MCF 10A (cell line): ENCODE results near the gene DOLK. TPM values are rescaled to one million over a fixed set of nuclear protein-coding genes. Genes with fewer than 3 reads are reported as not detected.

Source experiments
- BruUV-seq: library from RNA; stranded (reverse); fragments of 400-500 nt; replicated peaks from 2 replicates; lab custom pipeline; 2021; lab: Mats Ljungman, UMichigan
- CTCF ChIA-PET: fragments of 300-600 bp; sonication (Branson Sonifier 250); formaldehyde crosslinking; extraction: SDS; loops from one replicate; lab custom pipeline; 2021; ENCODE audit warnings: antibody characterized with exemption, inconsistent platforms; lab: Yijun Ruan, JAX
- POLR2A ChIA-PET: fragments of 300-600, 350-650 bp; sonication (Branson Sonifier 250); formaldehyde crosslinking; extraction: SDS; loops from one replicate; lab custom pipeline; 2020; ENCODE audit warnings: antibody characterized with exemption, inconsistent platforms; lab: Yijun Ruan, JAX
- DNase-seq: peaks from one replicate; pipeline ENCODE4 v3.0.0-alpha.2; 2018; ENCODE audit not compliant: unreplicated experiment
- H3K27ac Mint-ChIP-seq: one replicate; pipeline ENCODE4 v1.8.0; 2022; ENCODE audit warnings: mild to moderate bottlenecking, low read depth, mixed read lengths; ENCODE audit not compliant: unreplicated experiment
- H3K27me3 Mint-ChIP-seq: one replicate; pipeline ENCODE4 v1.8.0; 2022; ENCODE audit warnings: mixed read lengths; ENCODE audit not compliant: insufficient read depth, unreplicated experiment
- H3K36me3 Mint-ChIP-seq: one replicate; pipeline ENCODE4 v1.8.0; 2022; ENCODE audit warnings: mild to moderate bottlenecking, moderate library complexity, mixed read lengths; ENCODE audit not compliant: insufficient read depth, unreplicated experiment
- H3K4me1 Mint-ChIP-seq: one replicate; pipeline ENCODE4 v1.8.0; 2022; ENCODE audit warnings: mixed read lengths; ENCODE audit not compliant: insufficient read depth, unreplicated experiment
- H3K4me3 Mint-ChIP-seq: one replicate; pipeline ENCODE4 v1.8.0; 2022; ENCODE audit warnings: mild to moderate bottlenecking, moderate library complexity, mixed read lengths; ENCODE audit not compliant: unreplicated experiment
- H3K9me3 Mint-ChIP-seq: one replicate; pipeline ENCODE4 v1.8.0; 2022; ENCODE audit warnings: mixed read lengths; ENCODE audit not compliant: unreplicated experiment
- intact Hi-C: fragments of 100-400 bp; cut with micrococcal nuclease; formaldehyde crosslinking; loops from 2 replicates; pipeline ENCODE4 v1.14.1; 2022
- total RNA-seq: library from RNA; stranded (reverse); gene quantifications from 2 replicates; pipeline ENCODE4 v1.2.3, GENCODE V29; 2022
- TF ChIP-seq, protein P1 (sequence below): fragments of 200-600 bp; IDR thresholded peaks from one replicate; pipeline ENCODE4 v1.8.0; 2022; ENCODE audit warnings: antibody characterized with exemption, mild to moderate bottlenecking; ENCODE audit not compliant: unreplicated experiment

Gene DOLK
- total RNA-seq, 1 experiment from 2014 or later = 12.0 TPM

DNA sequence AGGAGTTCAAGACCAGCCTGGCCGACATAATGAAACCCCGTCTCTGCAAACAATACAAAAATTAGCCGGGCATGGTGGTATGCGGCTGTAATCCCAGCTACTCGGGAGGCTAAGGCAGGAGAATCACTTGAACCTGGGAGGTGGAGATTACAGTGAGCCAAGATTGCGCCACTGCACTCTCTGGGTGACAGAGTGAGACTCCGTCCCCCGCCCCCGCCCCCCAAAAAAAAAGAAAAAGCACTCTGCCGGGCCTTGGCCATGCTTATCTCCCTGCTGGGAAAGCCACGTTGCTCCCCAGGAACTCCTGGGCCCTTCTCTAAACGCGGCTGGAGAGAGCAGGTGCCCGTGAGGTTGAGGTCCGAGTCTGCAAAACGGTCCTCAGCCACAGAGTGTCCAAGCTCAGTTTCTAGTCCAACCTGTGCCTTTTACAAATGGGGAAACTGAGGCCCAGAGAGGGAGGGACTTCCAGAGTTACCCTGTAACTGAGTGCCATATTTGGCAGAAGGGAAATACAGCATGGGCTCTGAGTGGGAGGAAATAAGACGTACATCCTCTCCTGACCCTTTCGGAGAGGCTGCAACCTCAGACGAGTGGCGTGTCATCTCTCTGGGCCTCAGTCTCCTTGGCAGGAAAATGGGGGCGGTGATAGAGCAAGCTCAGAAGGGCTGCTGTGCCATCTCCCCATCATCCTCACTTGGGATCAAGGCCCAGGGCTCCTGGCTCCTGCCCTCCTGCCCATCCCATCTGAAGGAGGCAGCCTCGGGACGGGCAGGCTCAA lies 33.2 kb downstream of the DOLK start:
- ChIA-PET POLR2A (interaction anchor here (0.6 kb wide), 1 partner anchor 32 kb away, joined by 3 read pairs; the partner anchor contains the start of genes KYAT1 and LRRC8A), CTCF (interaction anchor here (1.1 to 1.4 kb wide), 2 partner anchors 14 to 62 kb away, joined by 3 to 4 read pairs; no protein-coding TSS in a partner anchor)
- Mint-ChIP-seq H3K27me3 (no peaks in the 10 kb centered on the region), H3K36me3 (peaks cover 45% of the 10 kb centered on the region), H3K27ac (peak overlapping the region; percentile 85), H3K4me3 (no peak overlapping the region), H3K9me3 (no peaks in the 10 kb centered on the region), H3K4me1 (peaks cover 39% of the 10 kb centered on the region)
- intact Hi-C loops = no loop called here
- TF ChIP-seq, protein P1, sequence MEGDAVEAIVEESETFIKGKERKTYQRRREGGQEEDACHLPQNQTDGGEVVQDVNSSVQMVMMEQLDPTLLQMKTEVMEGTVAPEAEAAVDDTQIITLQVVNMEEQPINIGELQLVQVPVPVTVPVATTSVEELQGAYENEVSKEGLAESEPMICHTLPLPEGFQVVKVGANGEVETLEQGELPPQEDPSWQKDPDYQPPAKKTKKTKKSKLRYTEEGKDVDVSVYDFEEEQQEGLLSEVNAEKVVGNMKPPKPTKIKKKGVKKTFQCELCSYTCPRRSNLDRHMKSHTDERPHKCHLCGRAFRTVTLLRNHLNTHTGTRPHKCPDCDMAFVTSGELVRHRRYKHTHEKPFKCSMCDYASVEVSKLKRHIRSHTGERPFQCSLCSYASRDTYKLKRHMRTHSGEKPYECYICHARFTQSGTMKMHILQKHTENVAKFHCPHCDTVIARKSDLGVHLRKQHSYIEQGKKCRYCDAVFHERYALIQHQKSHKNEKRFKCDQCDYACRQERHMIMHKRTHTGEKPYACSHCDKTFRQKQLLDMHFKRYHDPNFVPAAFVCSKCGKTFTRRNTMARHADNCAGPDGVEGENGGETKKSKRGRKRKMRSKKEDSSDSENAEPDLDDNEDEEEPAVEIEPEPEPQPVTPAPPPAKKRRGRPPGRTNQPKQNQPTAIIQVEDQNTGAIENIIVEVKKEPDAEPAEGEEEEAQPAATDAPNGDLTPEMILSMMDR = no peak
- no peak for DNase-seq
- no TSS peak for BruUV-seq

DNA sequence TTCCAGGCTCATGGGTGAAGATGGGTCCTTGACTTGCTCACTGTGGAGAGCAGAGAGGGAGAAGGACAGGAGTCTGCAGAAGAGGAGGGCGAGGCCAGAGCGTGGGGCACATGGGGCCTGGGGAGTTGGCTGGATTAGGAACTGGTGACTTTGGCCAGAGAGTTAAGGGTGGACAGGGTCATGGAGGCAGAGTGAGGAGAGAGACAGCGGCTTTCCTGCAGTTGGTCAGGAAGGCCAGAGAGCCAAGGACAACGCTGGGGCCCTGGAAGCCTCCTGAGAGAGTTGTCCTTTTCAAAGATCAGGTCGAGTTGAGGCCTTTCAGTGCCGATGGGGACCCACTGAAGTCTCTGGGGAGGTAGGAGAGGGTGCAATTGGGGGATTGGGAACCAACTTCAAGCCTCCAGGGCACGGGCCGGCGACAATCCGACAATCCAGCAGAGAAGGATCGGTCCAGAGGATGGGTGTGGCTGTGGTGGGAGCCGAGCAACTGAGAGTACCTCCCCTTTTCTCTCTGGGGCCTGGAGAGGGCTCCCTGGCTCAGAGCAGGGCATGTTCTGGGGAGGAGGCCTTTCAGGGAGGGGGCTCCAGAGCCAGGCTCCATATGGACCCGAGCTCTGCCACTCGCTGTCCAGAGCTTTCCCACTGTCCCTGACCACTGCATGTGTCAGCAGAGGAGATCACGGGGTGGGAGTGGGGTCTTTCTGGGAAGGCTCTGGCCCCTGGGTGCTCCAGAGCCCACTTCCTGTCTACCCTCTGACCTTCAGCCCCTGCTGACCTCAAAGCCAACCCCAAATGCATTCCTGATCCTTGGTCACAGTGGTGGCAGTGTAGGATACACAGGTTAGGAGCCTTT lies 34.1 kb downstream of the DOLK start:
- Mint-ChIP-seq H3K27ac (peak overlapping the region; percentile 85), H3K4me1 (peaks cover 35% of the 10 kb centered on the region), H3K27me3 (no peaks in the 10 kb centered on the region), H3K4me3 (peak overlapping the region; percentile 22), H3K36me3 (peaks cover 51% of the 10 kb centered on the region), H3K9me3 (no peaks in the 10 kb centered on the region)
- intact Hi-C loops = no loop called here
- ChIA-PET POLR2A (interaction anchor here (0.7 to 1.1 kb wide), 6 partner anchors 11 to 229 kb away, joined by 3 to 7 read pairs (median 3); partner anchors contain the start of genes KYAT1 and LRRC8A), CTCF (interaction anchor here (1.6 to 1.9 kb wide), 2 partner anchors 11 to 14 kb away, joined by 5 to 8 read pairs; no protein-coding TSS in a partner anchor)
- DNase-seq = no peak
- TF ChIP-seq, protein P1 = no peak
- no TSS peak for BruUV-seq

DNA sequence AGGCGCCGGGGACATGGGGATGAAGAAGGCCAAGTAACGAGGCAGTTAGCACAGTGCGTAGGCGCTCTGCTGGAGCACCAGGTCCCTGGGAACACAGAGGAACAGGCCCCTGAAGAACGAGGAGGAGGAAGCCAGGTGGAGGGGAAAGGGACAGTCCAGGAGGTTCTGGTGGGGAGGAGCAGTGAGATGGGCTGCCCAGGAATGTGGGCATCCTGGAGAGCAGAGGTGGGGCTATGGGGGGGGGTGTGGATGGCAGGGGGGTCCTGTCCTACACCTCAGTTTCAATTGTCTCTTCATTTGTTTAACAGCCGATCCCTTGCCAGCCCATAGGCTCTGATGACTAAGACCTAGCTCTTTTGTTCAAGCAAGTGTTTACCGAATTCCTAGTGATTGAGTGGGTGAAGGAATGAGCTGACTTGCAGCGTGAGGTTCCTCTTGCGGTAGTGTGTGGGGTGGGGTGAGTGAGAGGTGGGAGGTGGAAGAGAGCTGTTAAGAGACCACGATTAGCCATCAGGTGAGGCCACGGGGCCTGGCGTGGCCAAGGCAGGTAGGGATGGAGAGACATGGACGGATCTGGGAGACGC lies 35.0 kb downstream of the DOLK start:
- H3K4me3 Mint-ChIP-seq = peak overlapping the region; percentile 22
- intact Hi-C loops = no loop called here
- POLR2A ChIA-PET = interaction anchor here (0.6 to 1.4 kb wide), 11 partner anchors 10 to 286 kb away, joined by 3 to 7 read pairs (median 3); partner anchors contain the start of genes KYAT1 and LRRC8A
- peaks cover 34% of the 10 kb centered on the region for H3K4me1 Mint-ChIP-seq
- DNase-seq = peak; percentile 89
- TF ChIP-seq, protein P1 = no peak
- BruUV-seq = no TSS peak
- H3K36me3 Mint-ChIP-seq = peaks cover 43% of the 10 kb centered on the region
- CTCF ChIA-PET = interaction anchor here (0.7 to 1.9 kb wide), 4 partner anchors 10 to 31 kb away, joined by 3 to 8 read pairs (median 4); partner anchors contain the start of genes KYAT1 and LRRC8A
- H3K27ac Mint-ChIP-seq = peak overlapping the region; percentile 85
- no peaks in the 10 kb centered on the region for H3K27me3 Mint-ChIP-seq
- H3K9me3 Mint-ChIP-seq = no peaks in the 10 kb centered on the region
